ENCODE results near the gene IGHMBP2. TPM values are rescaled to one million over a fixed set of nuclear protein-coding genes. Genes with fewer than 3 reads are reported as not detected.

IGHMBP2 gene
- total and polyA plus RNA-seq, 2 experiments from 2014 or later, result 14.3 to 27.7 TPM

- H3K9me2 ChIP-seq (ENCODE audit: insufficient read depth), result no peaks in the 10 kb centered on the region
- Mint-ChIP-seq H3K4me1 (no peaks in the 10 kb centered on the region), H3K4me3 (no peak overlapping the region), H3K27ac (no peak overlapping the region), H3K27me3 (ENCODE audit: insufficient read depth, low read depth, poor library complexity) (peaks cover 7% of the 10 kb centered on the region), H3K9me3 (no peaks in the 10 kb centered on the region), H3K36me3 (ENCODE audit: low read depth) (peaks cover 11% of the 10 kb centered on the region)
- no peaks in the 10 kb centered on the region for H3K27me3 ChIP-seq (ENCODE audit: insufficient read depth)
- H3K36me3 ChIP-seq (ENCODE audit: insufficient read depth), result no peaks in the 10 kb centered on the region
- no peaks in the 10 kb centered on the region for H3K79me2 ChIP-seq (replicated peaks; ENCODE audit: insufficient read depth)
- H3K4me2 ChIP-seq, result no peak overlapping the region
- H4K20me1 ChIP-seq (replicated peaks; ENCODE audit: insufficient read depth), result no peaks in the 10 kb centered on the region
- H3K4me1 ChIP-seq (ENCODE audit: insufficient read depth), result no peaks in the 10 kb centered on the region
- TF ChIP-seq, protein P1, sequence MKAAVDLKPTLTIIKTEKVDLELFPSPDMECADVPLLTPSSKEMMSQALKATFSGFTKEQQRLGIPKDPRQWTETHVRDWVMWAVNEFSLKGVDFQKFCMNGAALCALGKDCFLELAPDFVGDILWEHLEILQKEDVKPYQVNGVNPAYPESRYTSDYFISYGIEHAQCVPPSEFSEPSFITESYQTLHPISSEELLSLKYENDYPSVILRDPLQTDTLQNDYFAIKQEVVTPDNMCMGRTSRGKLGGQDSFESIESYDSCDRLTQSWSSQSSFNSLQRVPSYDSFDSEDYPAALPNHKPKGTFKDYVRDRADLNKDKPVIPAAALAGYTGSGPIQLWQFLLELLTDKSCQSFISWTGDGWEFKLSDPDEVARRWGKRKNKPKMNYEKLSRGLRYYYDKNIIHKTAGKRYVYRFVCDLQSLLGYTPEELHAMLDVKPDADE (IDR thresholded peaks at IDR 0.05), result no peak
- TF ChIP-seq CREB1 (CRISPR knock-in tag; IDR thresholded peaks at IDR 0.05; ENCODE audit: low read depth) (no peak), NANOG (IDR thresholded peaks at IDR 0.05; ENCODE audit: borderline replicate concordance) (no peak), ZNF462 (CRISPR knock-in tag; IDR thresholded peaks at IDR 0.05) (no peak), JUNB (IDR thresholded peaks at IDR 0.05; ENCODE audit: unreplicated experiment) (no peak), ZNF114 (CRISPR knock-in tag; IDR thresholded peaks at IDR 0.05) (no peak), STAT1 (IDR thresholded peaks at IDR 0.05; ENCODE audit: unreplicated experiment) (no peak), EZH2phosphoT487 (IDR thresholded peaks at IDR 0.05; ENCODE audit: unreplicated experiment) (no peak), EZH2 (IDR thresholded peaks at IDR 0.05; ENCODE audit: low read depth, unreplicated experiment) (no peak)
- TF ChIP-seq, protein P2, sequence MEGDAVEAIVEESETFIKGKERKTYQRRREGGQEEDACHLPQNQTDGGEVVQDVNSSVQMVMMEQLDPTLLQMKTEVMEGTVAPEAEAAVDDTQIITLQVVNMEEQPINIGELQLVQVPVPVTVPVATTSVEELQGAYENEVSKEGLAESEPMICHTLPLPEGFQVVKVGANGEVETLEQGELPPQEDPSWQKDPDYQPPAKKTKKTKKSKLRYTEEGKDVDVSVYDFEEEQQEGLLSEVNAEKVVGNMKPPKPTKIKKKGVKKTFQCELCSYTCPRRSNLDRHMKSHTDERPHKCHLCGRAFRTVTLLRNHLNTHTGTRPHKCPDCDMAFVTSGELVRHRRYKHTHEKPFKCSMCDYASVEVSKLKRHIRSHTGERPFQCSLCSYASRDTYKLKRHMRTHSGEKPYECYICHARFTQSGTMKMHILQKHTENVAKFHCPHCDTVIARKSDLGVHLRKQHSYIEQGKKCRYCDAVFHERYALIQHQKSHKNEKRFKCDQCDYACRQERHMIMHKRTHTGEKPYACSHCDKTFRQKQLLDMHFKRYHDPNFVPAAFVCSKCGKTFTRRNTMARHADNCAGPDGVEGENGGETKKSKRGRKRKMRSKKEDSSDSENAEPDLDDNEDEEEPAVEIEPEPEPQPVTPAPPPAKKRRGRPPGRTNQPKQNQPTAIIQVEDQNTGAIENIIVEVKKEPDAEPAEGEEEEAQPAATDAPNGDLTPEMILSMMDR (conservative IDR thresholded peaks at IDR 0.05; ENCODE audit: low read depth in 2 of 2), result no peak
- TF ChIP-seq, protein P3, sequence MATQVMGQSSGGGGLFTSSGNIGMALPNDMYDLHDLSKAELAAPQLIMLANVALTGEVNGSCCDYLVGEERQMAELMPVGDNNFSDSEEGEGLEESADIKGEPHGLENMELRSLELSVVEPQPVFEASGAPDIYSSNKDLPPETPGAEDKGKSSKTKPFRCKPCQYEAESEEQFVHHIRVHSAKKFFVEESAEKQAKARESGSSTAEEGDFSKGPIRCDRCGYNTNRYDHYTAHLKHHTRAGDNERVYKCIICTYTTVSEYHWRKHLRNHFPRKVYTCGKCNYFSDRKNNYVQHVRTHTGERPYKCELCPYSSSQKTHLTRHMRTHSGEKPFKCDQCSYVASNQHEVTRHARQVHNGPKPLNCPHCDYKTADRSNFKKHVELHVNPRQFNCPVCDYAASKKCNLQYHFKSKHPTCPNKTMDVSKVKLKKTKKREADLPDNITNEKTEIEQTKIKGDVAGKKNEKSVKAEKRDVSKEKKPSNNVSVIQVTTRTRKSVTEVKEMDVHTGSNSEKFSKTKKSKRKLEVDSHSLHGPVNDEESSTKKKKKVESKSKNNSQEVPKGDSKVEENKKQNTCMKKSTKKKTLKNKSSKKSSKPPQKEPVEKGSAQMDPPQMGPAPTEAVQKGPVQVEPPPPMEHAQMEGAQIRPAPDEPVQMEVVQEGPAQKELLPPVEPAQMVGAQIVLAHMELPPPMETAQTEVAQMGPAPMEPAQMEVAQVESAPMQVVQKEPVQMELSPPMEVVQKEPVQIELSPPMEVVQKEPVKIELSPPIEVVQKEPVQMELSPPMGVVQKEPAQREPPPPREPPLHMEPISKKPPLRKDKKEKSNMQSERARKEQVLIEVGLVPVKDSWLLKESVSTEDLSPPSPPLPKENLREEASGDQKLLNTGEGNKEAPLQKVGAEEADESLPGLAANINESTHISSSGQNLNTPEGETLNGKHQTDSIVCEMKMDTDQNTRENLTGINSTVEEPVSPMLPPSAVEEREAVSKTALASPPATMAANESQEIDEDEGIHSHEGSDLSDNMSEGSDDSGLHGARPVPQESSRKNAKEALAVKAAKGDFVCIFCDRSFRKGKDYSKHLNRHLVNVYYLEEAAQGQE (IDR thresholded peaks at IDR 0.05; ENCODE audit: unreplicated experiment), result no peak
- DNase-seq (ENCODE audit: low spot score), result no peak
- no peak overlapping the region for H2AFZ ChIP-seq
- no peaks in the 10 kb centered on the region for H3F3A ChIP-seq (replicated peaks; ENCODE audit: low read depth)
- no peak overlapping the region for H3K27ac ChIP-seq (ENCODE audit: low read depth)
- no peak; the same call in 2 of the 3 replicates for ATAC-seq
- no peak overlapping the region for H3K4me3 ChIP-seq
Observed at GRCh38 chr11:68939583-68940555, 36.2 kb downstream of the IGHMBP2 start.
